ENCODE results near the gene BAD. TPM values are rescaled to one million over a fixed set of nuclear protein-coding genes. Genes with fewer than 3 reads are reported as not detected.
"Not testable (repeated sequence)": the region's sequence is repeated elsewhere in the genome, so short reads cannot be mapped to it uniquely, and the experiment has no call there.

Gene BAD
- total and polyA plus RNA-seq, 4 experiments from 2014 or later = 23.1 to 70.1 (median 37.2) TPM

- H3K27ac ChIP-seq (ENCODE audit: low read depth, low read length); DNase-seq; H3K9me3 Mint-ChIP-seq; H3K9me3 ChIP-seq (ENCODE audit: control insufficient read depth in 1 of 2, low read length in 2 of 2); H3K27me3 Mint-ChIP-seq; H3K36me3 ChIP-seq (ENCODE audit: insufficient read depth, low read length); H3K27me3 ChIP-seq (ENCODE audit: insufficient read depth, low read length): not testable (repeated sequence)
- intact Hi-C loops (cut with micrococcal nuclease) = loop anchor here (1.0 to 10.0 kb wide), 4 partner anchors 39 to 528 kb away; partner anchors contain the start of genes ESRRA, GPR137 and SF1
- POLR2A ChIA-PET (ENCODE audit: partially characterized antibody) = interaction anchor here (0.8 to 38.9 kb wide), 17 partner anchors 8 to 408 kb away, joined by 3 to 937 read pairs (median 15); partner anchors contain the start of genes BAD, CATSPERZ, DNAJC4 and ESRRA
- Mint-ChIP-seq H3K4me1 (peaks cover 9 to 67% (median 29%) of the 10 kb centered on the region in 4 donors), H3K36me3 (peaks cover 0 to 13% of the 10 kb centered on the region in 2 donors), H3K27ac (peak overlapping the region in 4 of 7 donors; percentile 83 to 92 (median 86)), H3K4me3 (peak overlapping the region; percentile 83 to 92 (median 87))
- Histone ChIP-seq H3K4me3 (ENCODE audit: low read length in 2 of 2) (peak overlapping the region in 1 of 2 donors; percentile 98), H3K4me1 (ENCODE audit: insufficient read depth, low read length) (peaks cover 51% of the 10 kb centered on the region)
- CTCF ChIA-PET (ENCODE audit: partially characterized antibody) = interaction anchor here (0.7 to 10.5 kb wide), 5 partner anchors 20 to 71 kb away, joined by 3 to 121 read pairs (median 5); partner anchors contain the start of genes CATSPERZ, ESRRA, FERMT3 and NUDT22
Observed at GRCh38 chr11:64246621-64246870, 37.9 kb downstream of the BAD start.

- POLR2A ChIA-PET (ENCODE audit: partially characterized antibody) = interaction anchor here (0.5 to 38.9 kb wide), 22 partner anchors 7 to 1391 kb away, joined by 3 to 937 read pairs (median 6); partner anchors contain the start of genes BAD, CATSPERZ, CCDC88B and DNAJC4
- peak overlapping the region; percentile 52 for H3K27ac ChIP-seq (ENCODE audit: low read depth, low read length)
- no peaks in the 10 kb centered on the region for H3K9me3 Mint-ChIP-seq
- CTCF ChIA-PET (ENCODE audit: partially characterized antibody) = interaction anchor here (0.7 to 10.5 kb wide), 9 partner anchors 17 to 71 kb away, joined by 3 to 121 read pairs (median 4); partner anchors contain the start of genes CATSPERZ, ESRRA, FERMT3 and NUDT22
- peaks cover 0 to 17% of the 10 kb centered on the region in 2 donors for H3K36me3 Mint-ChIP-seq
- peaks cover 49% of the 10 kb centered on the region for H3K4me1 ChIP-seq (ENCODE audit: insufficient read depth, low read length)
- intact Hi-C loops (cut with micrococcal nuclease) = loop anchor here (1.0 to 10.0 kb wide), 4 partner anchors 39 to 529 kb away; partner anchors contain the start of genes ESRRA, GPR137 and SF1
- H3K4me1 Mint-ChIP-seq = peaks cover 9 to 71% (median 29%) of the 10 kb centered on the region in 4 donors
- no peaks in the 10 kb centered on the region for H3K36me3 ChIP-seq (ENCODE audit: insufficient read depth, low read length)
- peak overlapping the region; percentile 83 to 92 (median 86) for H3K4me3 Mint-ChIP-seq
- H3K27me3 ChIP-seq (ENCODE audit: insufficient read depth, low read length) = no peaks in the 10 kb centered on the region
- peak in 4 of 5 donors; percentile 28 to 93 (median 36) for DNase-seq
- no peaks in the 10 kb centered on the region for H3K27me3 Mint-ChIP-seq
- H3K4me3 ChIP-seq (ENCODE audit: low read length in 2 of 2) = peak overlapping the region; percentile 57 to 95
- no peaks in the 10 kb centered on the region for H3K9me3 ChIP-seq (ENCODE audit: control insufficient read depth in 1 of 2, low read length in 2 of 2)
- H3K27ac Mint-ChIP-seq = peak overlapping the region; percentile 67 to 94 (median 87)
Observed at GRCh38 chr11:64245797-64246620, 38.5 kb downstream of the BAD start.

- no peaks in the 10 kb centered on the region for H3K9me3 ChIP-seq (ENCODE audit: control insufficient read depth in 1 of 2, low read length in 2 of 2)
- Mint-ChIP-seq H3K4me3 (peak overlapping the region; percentile 83 to 92 (median 86)), H3K27me3 (no peaks in the 10 kb centered on the region), H3K36me3 (peaks cover 0 to 23% of the 10 kb centered on the region in 2 donors), H3K27ac (peak overlapping the region; percentile 67 to 94 (median 87)), H3K4me1 (peaks cover 8 to 72% (median 31%) of the 10 kb centered on the region in 4 donors), H3K9me3 (no peaks in the 10 kb centered on the region)
- H3K36me3 ChIP-seq (ENCODE audit: insufficient read depth, low read length) = no peaks in the 10 kb centered on the region
- intact Hi-C loops (cut with micrococcal nuclease) = loop anchor here (10.0 kb wide), 1 partner anchor 529 kb away; the partner anchor contains the start of gene SF1
- ChIA-PET POLR2A (ENCODE audit: partially characterized antibody) (interaction anchor here (0.5 to 38.9 kb wide), 18 partner anchors 9 to 1370 kb away, joined by 3 to 937 read pairs (median 14); partner anchors contain the start of genes BAD, CATSPERZ, CCDC88B and DNAJC4), CTCF (ENCODE audit: partially characterized antibody) (interaction anchor here (0.6 to 10.5 kb wide), 9 partner anchors 18 to 438 kb away, joined by 3 to 121 read pairs (median 4); partner anchors contain the start of genes CATSPERZ, ESRRA, FERMT3 and NUDT22)
- H3K27me3 ChIP-seq (ENCODE audit: insufficient read depth, low read length) = no peaks in the 10 kb centered on the region
- peak overlapping the region; percentile 57 to 95 for H3K4me3 ChIP-seq (ENCODE audit: low read length in 2 of 2)
- H3K27ac ChIP-seq (ENCODE audit: low read depth, low read length) = peak overlapping the region; percentile 52
- peak in 1 of 5 donors; percentile 71 for DNase-seq
- peaks cover 47% of the 10 kb centered on the region for H3K4me1 ChIP-seq (ENCODE audit: insufficient read depth, low read length)
Observed at GRCh38 chr11:64245401-64245796, 39.1 kb downstream of the BAD start.

GRCh38 chr11:64244966-64245365 is 39.5 kb downstream of the BAD start:
- Mint-ChIP-seq H3K36me3 (peaks cover 0 to 27% of the 10 kb centered on the region in 2 donors), H3K4me1 (peaks cover 13 to 74% (median 34%) of the 10 kb centered on the region in 4 donors), H3K27me3 (no peaks in the 10 kb centered on the region), H3K9me3 (no peaks in the 10 kb centered on the region), H3K27ac (peak overlapping the region in 5 of 7 donors; percentile 67 to 94 (median 87)), H3K4me3 (peak overlapping the region in 7 of 8 donors; percentile 84 to 92 (median 87))
- peaks cover 47% of the 10 kb centered on the region for H3K4me1 ChIP-seq (ENCODE audit: insufficient read depth, low read length)
- no peaks in the 10 kb centered on the region for H3K36me3 ChIP-seq (ENCODE audit: insufficient read depth, low read length)
- DNase-seq = no peak
- CTCF ChIA-PET (ENCODE audit: partially characterized antibody) = interaction anchor here (0.6 to 10.5 kb wide), 7 partner anchors 19 to 437 kb away, joined by 3 to 121 read pairs (median 4); partner anchors contain the start of genes CATSPERZ, ESRRA and FERMT3
- intact Hi-C loops (cut with micrococcal nuclease) = loop anchor here (10.0 kb wide), 1 partner anchor 530 kb away; the partner anchor contains the start of gene SF1
- no peaks in the 10 kb centered on the region for H3K9me3 ChIP-seq (ENCODE audit: control insufficient read depth in 1 of 2, low read length in 2 of 2)
- H3K27me3 ChIP-seq (ENCODE audit: insufficient read depth, low read length) = no peaks in the 10 kb centered on the region
- peak overlapping the region in 1 of 2 donors; percentile 57 for H3K4me3 ChIP-seq (ENCODE audit: low read length in 2 of 2)
- POLR2A ChIA-PET (ENCODE audit: partially characterized antibody) = interaction anchor here (0.9 to 38.9 kb wide), 16 partner anchors 9 to 1370 kb away, joined by 3 to 937 read pairs (median 16); partner anchors contain the start of genes BAD, CATSPERZ, CCDC88B and DNAJC4
- H3K27ac ChIP-seq (ENCODE audit: low read depth, low read length) = peak overlapping the region; percentile 52

- Mint-ChIP-seq H3K27me3 (no peaks in the 10 kb centered on the region), H3K4me3 (peak overlapping the region in 6 of 8 donors; percentile 9 to 68 (median 23)), H3K27ac (peak overlapping the region in 6 of 7 donors; percentile 12 to 77 (median 40)), H3K9me3 (no peaks in the 10 kb centered on the region), H3K36me3 (peaks cover 0 to 27% of the 10 kb centered on the region in 2 donors), H3K4me1 (peaks cover 16 to 68% (median 36%) of the 10 kb centered on the region in 4 donors)
- Histone ChIP-seq H3K9me3 (ENCODE audit: control insufficient read depth in 1 of 2, low read length in 2 of 2) (no peaks in the 10 kb centered on the region), H3K4me3 (ENCODE audit: low read length in 2 of 2) (no peak overlapping the region), H3K36me3 (ENCODE audit: insufficient read depth, low read length) (no peaks in the 10 kb centered on the region), H3K27me3 (ENCODE audit: insufficient read depth, low read length) (no peaks in the 10 kb centered on the region), H3K27ac (ENCODE audit: low read depth, low read length) (no peak overlapping the region), H3K4me1 (ENCODE audit: insufficient read depth, low read length) (peaks cover 46% of the 10 kb centered on the region)
- intact Hi-C loops (cut with micrococcal nuclease) = loop anchor here (10.0 kb wide), 1 partner anchor 531 kb away; the partner anchor contains the start of gene SF1
- ChIA-PET POLR2A (ENCODE audit: partially characterized antibody) (interaction anchor here (0.8 to 38.9 kb wide), 9 partner anchors 7 to 74 kb away, joined by 4 to 937 read pairs (median 54); partner anchors contain the start of genes BAD, DNAJC4, ESRRA and FERMT3), CTCF (ENCODE audit: partially characterized antibody) (interaction anchor here (0.7 to 10.5 kb wide), 4 partner anchors 17 to 59 kb away, joined by 3 to 121 read pairs (median 40); partner anchors contain the start of genes CATSPERZ, ESRRA and FERMT3)
- no peak for DNase-seq
Observed at GRCh38 chr11:64244107-64244506, 40.4 kb downstream of the BAD start.

- H3K36me3 ChIP-seq (ENCODE audit: insufficient read depth, low read length) = no peaks in the 10 kb centered on the region
- Mint-ChIP-seq H3K4me3 (peak overlapping the region; percentile 27 to 83 (median 62)), H3K27ac (peak overlapping the region in 6 of 7 donors; percentile 70 to 82 (median 76)), H3K9me3 (no peaks in the 10 kb centered on the region), H3K36me3 (peaks cover 0 to 30% of the 10 kb centered on the region in 2 donors), H3K27me3 (no peaks in the 10 kb centered on the region), H3K4me1 (peaks cover 16 to 66% (median 37%) of the 10 kb centered on the region in 4 donors)
- H3K27me3 ChIP-seq (ENCODE audit: insufficient read depth, low read length) = no peaks in the 10 kb centered on the region
- POLR2A ChIA-PET (ENCODE audit: partially characterized antibody) = interaction anchor here (0.8 to 38.9 kb wide), 11 partner anchors 8 to 891 kb away, joined by 3 to 937 read pairs (median 52); partner anchors contain the start of genes BAD, DNAJC4, ESRRA and FERMT3
- H3K4me3 ChIP-seq (ENCODE audit: low read length in 2 of 2) = no peak overlapping the region
- H3K9me3 ChIP-seq (ENCODE audit: control insufficient read depth in 1 of 2, low read length in 2 of 2) = no peaks in the 10 kb centered on the region
- H3K4me1 ChIP-seq (ENCODE audit: insufficient read depth, low read length) = peaks cover 46% of the 10 kb centered on the region
- DNase-seq = no peak
- no peak overlapping the region for H3K27ac ChIP-seq (ENCODE audit: low read depth, low read length)
- CTCF ChIA-PET (ENCODE audit: partially characterized antibody) = interaction anchor here (0.6 to 10.5 kb wide), 6 partner anchors 16 to 60 kb away, joined by 3 to 121 read pairs (median 3); partner anchors contain the start of genes CATSPERZ, ESRRA and FERMT3
- intact Hi-C loops (cut with micrococcal nuclease) = loop anchor here (10.0 kb wide), 1 partner anchor 531 kb away; the partner anchor contains the start of gene SF1
Observed at GRCh38 chr11:64243236-64243854, 41.1 kb downstream of the BAD start.

Measured in CD4-positive, alpha-beta memory T cell (primary cell).